Glomerular visceral epithelial cell (primary cell): ENCODE data around the gene SLC7A14.
A peak's percentile ranks its signal among the peaks of the same experiment; 100 is the strongest.

Experiments used
- DNase-seq: peaks from one replicate; pipeline ENCODE4 v3.0.0-alpha.2; 2016; ENCODE audit errors: extremely low spot score

SLC7A14 gene

GRCh38 chr3:170536712-170537111, 49.2 kb downstream of the SLC7A14 start:
- DNase-seq = peak; percentile 38

GRCh38 chr3:170534227-170534626, 51.6 kb downstream of the SLC7A14 start:
- peak; percentile 30 for DNase-seq

- DNase-seq = no peak
Observed at GRCh38 chr3:170532573-170532972, 53.3 kb downstream of the SLC7A14 start.

- no peak for DNase-seq
Observed at GRCh38 chr3:170531657-170532335, 54.1 kb downstream of the SLC7A14 start.

GRCh38 chr3:170531054-170531453, 54.8 kb downstream of the SLC7A14 start:
- DNase-seq = no peak

GRCh38 chr3:170529912-170530311, 56.0 kb downstream of the SLC7A14 start:
- no peak for DNase-seq

GRCh38 chr3:170529346-170529745, 56.5 kb downstream of the SLC7A14 start:
- no peak for DNase-seq

GRCh38 chr3:170528726-170529125, 57.1 kb downstream of the SLC7A14 start:
- no peak for DNase-seq

GRCh38 chr3:170524073-170524472, 61.8 kb downstream of the SLC7A14 start:
- no peak for DNase-seq

- DNase-seq = no peak
Observed at GRCh38 chr3:170523248-170523647, 62.6 kb downstream of the SLC7A14 start.

- no peak for DNase-seq
Observed at GRCh38 chr3:170522201-170522600, 63.7 kb downstream of the SLC7A14 start.

GRCh38 chr3:170520996-170521395, 64.9 kb downstream of the SLC7A14 start:
- DNase-seq = no peak

- no peak for DNase-seq
Observed at GRCh38 chr3:170517242-170517945, 68.5 kb downstream of the SLC7A14 start.

- no peak for DNase-seq
Observed at GRCh38 chr3:170513642-170514041, 72.2 kb downstream of the SLC7A14 start.

GRCh38 chr3:170511371-170511770, 74.5 kb downstream of the SLC7A14 start:
- no peak for DNase-seq

- DNase-seq = peak; percentile 21
Observed at GRCh38 chr3:170508839-170509238, 77.0 kb downstream of the SLC7A14 start.

GRCh38 chr3:170508291-170508690, 77.6 kb downstream of the SLC7A14 start:
- DNase-seq = no peak

GRCh38 chr3:170507063-170507462, 78.8 kb downstream of the SLC7A14 start:
- no peak for DNase-seq

GRCh38 chr3:170506556-170506955, 79.3 kb downstream of the SLC7A14 start:
- peak; percentile 35 for DNase-seq

- DNase-seq = no peak
Observed at GRCh38 chr3:170502297-170502696, 83.6 kb downstream of the SLC7A14 start.

GRCh38 chr3:170500995-170501394, 84.9 kb downstream of the SLC7A14 start:
- no peak for DNase-seq

GRCh38 chr3:170500462-170500861, 85.4 kb downstream of the SLC7A14 start:
- DNase-seq = no peak

GRCh38 chr3:170499562-170500156, 86.2 kb downstream of the SLC7A14 start:
- peak; percentile 15 for DNase-seq
